Caco-2 (cell line): Measurements from ENCODE around the gene RIN3. TPM values are rescaled to one million over a fixed set of nuclear protein-coding genes. Genes with fewer than 3 reads are reported as not detected.

ENCODE experiments used
- BruUV-seq: library from RNA; stranded (reverse); fragments of 400-500 nt; replicated peaks from 2 replicates; lab custom pipeline; 2021; lab: Mats Ljungman, UMichigan
- CTCF ChIA-PET: fragments of 300-600 bp; sonication (Branson Sonifier 250); formaldehyde crosslinking; loops from one replicate; lab custom pipeline; 2022; ENCODE audit warnings: antibody characterized with exemption; lab: Charles Lee
- POLR2A ChIA-PET: fragments of 300-600 bp; sonication (Branson Sonifier 250); formaldehyde crosslinking; loops from one replicate; lab custom pipeline; 2022; ENCODE audit warnings: antibody characterized with exemption; lab: Charles Lee
- DNase-seq, 2 experiments: peaks; one replicate each; pipeline versions ENCODE4 v3.0.0 to v3.0.0-alpha.2; 2020 to 2022
- H3K27me3 ChIP-seq: replicated peaks from 2 replicates; pipeline ENCODE4 v1.6.0; 2011; ENCODE audit warnings: low read length; ENCODE audit not compliant: control insufficient read depth, insufficient read depth
- H3K36me3 ChIP-seq: 2 replicates; pipeline ENCODE4 v1.5.1; 2011; ENCODE audit warnings: low read length; ENCODE audit not compliant: control insufficient read depth, insufficient read depth
- H3K4me1 ChIP-seq: fragments of 250-450 bp; sonication (Bioruptor Pico); 2 replicates; pipeline ENCODE4 v1.5.1; 2020; ENCODE audit warnings: mild to moderate bottlenecking
- H3K4me3 ChIP-seq: 2 replicates; pipeline ENCODE4 v1.5.1; 2011; ENCODE audit warnings: low read depth, mild to moderate bottlenecking, control low read depth, low read length
- H3K9me3 ChIP-seq: fragments of 250-450 bp; sonication (Bioruptor Pico); 2 replicates; pipeline ENCODE4 v1.5.1; 2020; ENCODE audit warnings: mild to moderate bottlenecking, moderate library complexity
- H3K27ac Mint-ChIP-seq: one replicate; pipeline ENCODE4 v1.8.0; 2022; ENCODE audit warnings: mixed read lengths; ENCODE audit not compliant: unreplicated experiment
- H3K27me3 Mint-ChIP-seq: one replicate; pipeline ENCODE4 v1.8.0; 2022; ENCODE audit warnings: mixed read lengths; ENCODE audit not compliant: insufficient read depth, unreplicated experiment
- H3K36me3 Mint-ChIP-seq: one replicate; pipeline ENCODE4 v1.8.0; 2022; ENCODE audit warnings: mild to moderate bottlenecking, mixed read lengths; ENCODE audit not compliant: insufficient read depth, unreplicated experiment
- H3K4me1 Mint-ChIP-seq: one replicate; pipeline ENCODE4 v1.8.0; 2022; ENCODE audit warnings: low read depth, mixed read lengths; ENCODE audit not compliant: unreplicated experiment
- H3K4me3 Mint-ChIP-seq: one replicate; pipeline ENCODE4 v1.8.0; 2022; ENCODE audit warnings: mild to moderate bottlenecking, moderate library complexity, mixed read lengths; ENCODE audit not compliant: unreplicated experiment
- H3K9me3 Mint-ChIP-seq: one replicate; pipeline ENCODE4 v1.8.0; 2022; ENCODE audit warnings: mixed read lengths; ENCODE audit not compliant: unreplicated experiment
- CTCF ChIP-seq, 2 experiments: fragments of 200-600 bp in 1 of 2; IDR thresholded peaks; 1 replicate in 1 of 2; 2 replicates in 1 of 2; pipeline versions ENCODE4 v1.5.1 to v1.8.0; 2011 to 2022; ENCODE audit warnings: antibody characterized with exemption in 1 of 2, control low read depth in 1 of 2, inconsistent platforms in 1 of 2, low read depth in 1 of 2, low read length in 1 of 2, mild to moderate bottlenecking in 1 of 2, moderate library complexity in 1 of 2; ENCODE audit not compliant: insufficient read depth in 1 of 2, severe bottlenecking in 1 of 2, unreplicated experiment in 1 of 2
- intact Hi-C: fragments of 100-400 bp; cut with micrococcal nuclease; formaldehyde crosslinking; loops from one replicate; pipeline ENCODE4 v1.10.0; 2022; ENCODE audit not compliant: unreplicated experiment
- total RNA-seq: library from RNA; stranded (reverse); gene quantifications from 2 replicates; pipeline ENCODE4 v1.2.3, GENCODE V29; 2022

RIN3 gene
- total RNA-seq, 1 experiment from 2014 or later = 20.7 TPM

GRCh38 chr14:92564344-92565039 lies 50.9 kb downstream of the RIN3 start:
- Histone ChIP-seq H3K27me3 (no peaks in the 10 kb centered on the region), H3K4me1 (peaks cover 35% of the 10 kb centered on the region), H3K9me3 (peaks cover 15% of the 10 kb centered on the region), H3K36me3 (peaks cover 2% of the 10 kb centered on the region; the same call in 1 of the 2 replicates), H3K4me3 (no peak overlapping the region)
- TF ChIP-seq CTCF (IDR thresholded peaks at IDR 0.05; ENCODE audit: insufficient read depth in 1 of 2, low read depth in 1 of 2, low read length in 1 of 2, severe bottlenecking in 1 of 2, unreplicated experiment in 1 of 2) = no peak
- no TSS peak for BruUV-seq
- Mint-ChIP-seq H3K27me3 (no peaks in the 10 kb centered on the region), H3K36me3 (peaks cover 19% of the 10 kb centered on the region), H3K27ac (peak overlapping the region; percentile 82), H3K9me3 (no peaks in the 10 kb centered on the region), H3K4me3 (no peak overlapping the region), H3K4me1 (peaks cover 21% of the 10 kb centered on the region)
- POLR2A ChIA-PET = no interaction called here
- CTCF ChIA-PET = no interaction called here
- intact Hi-C loops = no loop called here
- DNase-seq = no peak

GRCh38 chr14:92565040-92565717 lies 51.6 kb downstream of the RIN3 start:
- Histone ChIP-seq H3K36me3 (peaks cover 2% of the 10 kb centered on the region; the same call in 1 of the 2 replicates), H3K9me3 (peaks cover 15% of the 10 kb centered on the region), H3K27me3 (no peaks in the 10 kb centered on the region), H3K4me1 (peaks cover 40% of the 10 kb centered on the region), H3K4me3 (no peak overlapping the region)
- Mint-ChIP-seq H3K4me1 (peaks cover 21% of the 10 kb centered on the region), H3K9me3 (no peaks in the 10 kb centered on the region), H3K4me3 (peak overlapping the region; percentile 5), H3K27me3 (no peaks in the 10 kb centered on the region), H3K27ac (peak overlapping the region; percentile 82), H3K36me3 (peaks cover 19% of the 10 kb centered on the region)
- intact Hi-C loops = no loop called here
- TF ChIP-seq CTCF (IDR thresholded peaks at IDR 0.05; ENCODE audit: insufficient read depth in 1 of 2, low read depth in 1 of 2, low read length in 1 of 2, severe bottlenecking in 1 of 2, unreplicated experiment in 1 of 2) = no peak
- no peak for DNase-seq
- ChIA-PET POLR2A (no interaction called here), CTCF (no interaction called here)
- BruUV-seq = no TSS peak

GRCh38 chr14:92565718-92566115 lies 52.1 kb downstream of the RIN3 start:
- CTCF ChIA-PET = no interaction called here
- Mint-ChIP-seq H3K4me1 (peaks cover 21% of the 10 kb centered on the region), H3K27ac (peak overlapping the region; percentile 82), H3K4me3 (no peak overlapping the region), H3K36me3 (peaks cover 19% of the 10 kb centered on the region), H3K9me3 (no peaks in the 10 kb centered on the region), H3K27me3 (no peaks in the 10 kb centered on the region)
- peaks cover 2% of the 10 kb centered on the region; the same call in 1 of the 2 replicates for H3K36me3 ChIP-seq
- H3K27me3 ChIP-seq = no peaks in the 10 kb centered on the region
- peaks cover 44% of the 10 kb centered on the region for H3K4me1 ChIP-seq
- peak; percentile 64 to 75 for DNase-seq
- H3K9me3 ChIP-seq = peaks cover 15% of the 10 kb centered on the region
- no TSS peak for BruUV-seq
- no peak for TF ChIP-seq CTCF (IDR thresholded peaks at IDR 0.05; ENCODE audit: insufficient read depth in 1 of 2, low read depth in 1 of 2, low read length in 1 of 2, severe bottlenecking in 1 of 2, unreplicated experiment in 1 of 2)
- H3K4me3 ChIP-seq = no peak overlapping the region
- intact Hi-C loops = no loop called here
- POLR2A ChIA-PET = no interaction called here
